Measurements from ENCODE around the gene ACIN1.

GRCh38 chr14:23069413-23069806 is 25.5 kb downstream of the ACIN1 start:
- TF ChIP-seq POLR2AphosphoS5 (IDR thresholded peaks at IDR 0.05; ENCODE audit: low read depth, low read length) (no peak), POLR2A (IDR thresholded peaks at IDR 0.05; ENCODE audit: low read depth, low read length) (no peak)

Measured in GM12892 (cell line).